Thyroid gland (tissue), 4 donors: ENCODE data around the gene SLC38A11.

Experiments
- CTCF ChIP-seq, 6 experiments: fragments of 200-600 bp in 3 of 6; fragments of 450-650 bp in 3 of 6; sonication (generic) in 3 of 6; IDR thresholded peaks; one replicate each; pipeline ENCODE4 v1.5.1; 2016 to 2019; ENCODE audit warnings: antibody characterized with exemption in 6 of 6, mild to moderate bottlenecking in 2 of 6, inconsistent platforms in 1 of 6, moderate library complexity in 1 of 6
- POLR2A ChIP-seq, 2 donors: fragments of 450-650 bp; IDR thresholded peaks; one replicate each; pipeline ENCODE4 v1.6.1; 2017; ENCODE audit warnings: antibody characterized with exemption in 2 of 2, mild to moderate bottlenecking in 2 of 2, moderate library complexity in 1 of 2

GRCh38 chr2:164877927-164878326 is 77.4 kb downstream of the SLC38A11 start:
- TF ChIP-seq CTCF (IDR thresholded peaks at IDR 0.05) (no peak), POLR2A (IDR thresholded peaks at IDR 0.05) (no peak)
